Eye (tissue), 1 donor: ENCODE data around the gene TMPRSS3.
"Not testable (repeated sequence)": the region's sequence is repeated elsewhere in the genome, so short reads cannot be mapped to it uniquely, and the experiment has no call there.

Experiments
- DNase-seq: peaks from one replicate; pipeline ENCODE4 v3.0.0-alpha.2; 2015

The TMPRSS3 gene

DNA sequence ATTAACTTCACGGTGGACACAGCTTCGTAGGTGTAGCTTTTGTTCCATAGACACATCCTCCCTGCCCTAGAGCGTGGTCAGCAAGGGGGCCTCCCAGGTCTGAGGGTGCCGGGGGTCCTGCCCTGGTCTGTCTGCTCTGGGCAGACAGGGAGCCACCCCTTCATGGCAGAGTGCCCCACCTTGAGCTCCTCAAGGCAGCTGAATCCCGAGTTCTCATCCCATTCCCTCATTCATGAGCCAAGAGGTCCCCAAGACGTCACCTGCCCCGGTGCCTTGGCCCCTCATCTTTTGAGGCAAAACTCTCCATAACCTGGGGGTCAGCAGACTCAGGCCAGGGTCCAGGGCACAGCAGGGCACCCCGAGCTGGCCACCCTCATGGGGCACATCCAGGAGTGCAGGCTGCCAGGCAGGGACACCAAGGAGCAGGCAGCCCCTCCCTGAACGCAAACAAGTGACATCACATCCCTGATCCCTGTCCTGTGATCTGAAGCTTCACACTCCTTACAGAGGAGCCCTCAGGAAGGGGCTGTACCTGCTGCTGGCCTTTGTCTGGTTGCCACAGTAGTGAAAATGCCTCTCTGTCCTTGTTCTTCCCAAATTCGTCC is 31.1 kb upstream of the TMPRSS3 start:
- DNase-seq: no peak

DNA sequence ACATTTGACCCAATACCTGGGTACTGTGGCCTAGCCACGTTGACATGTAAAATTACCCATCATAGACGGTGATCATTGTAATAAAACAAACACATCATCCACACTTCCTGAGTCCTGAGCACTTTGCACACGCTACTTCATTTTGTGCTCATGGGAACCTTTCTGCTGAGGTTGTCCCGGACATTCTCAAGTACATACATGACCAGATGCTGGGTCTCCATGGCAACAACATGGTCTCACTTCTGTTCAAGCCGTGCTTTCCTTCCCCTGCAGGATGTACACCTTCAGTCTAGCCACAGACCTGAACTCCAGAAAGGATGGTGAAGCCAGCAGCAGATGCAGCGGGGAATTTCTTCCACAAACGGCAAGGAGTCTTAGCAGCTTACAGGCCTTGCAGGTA is 30.6 kb upstream of the TMPRSS3 start:
- DNase-seq: peak; percentile 38

DNA sequence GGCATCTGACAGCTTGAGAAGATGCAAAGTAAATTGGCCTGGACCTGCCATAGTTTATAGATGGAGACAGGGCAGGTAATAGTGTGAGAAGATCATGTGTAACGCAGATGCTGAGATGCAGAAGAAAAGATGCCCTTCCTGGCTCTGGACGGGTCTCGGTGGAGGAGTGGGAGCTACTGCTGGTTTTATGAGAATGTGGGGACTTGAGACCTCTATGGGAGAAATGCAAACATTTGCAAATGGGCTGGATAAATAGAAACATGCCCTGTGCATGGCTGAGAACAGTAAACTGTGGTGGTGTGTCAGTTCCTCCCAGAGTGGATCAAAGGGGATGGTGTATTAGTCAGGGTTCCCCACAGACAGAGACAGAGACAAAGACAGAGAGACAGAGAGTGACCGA is 29.7 kb upstream of the TMPRSS3 start:
- peak; percentile 38 for DNase-seq

DNA sequence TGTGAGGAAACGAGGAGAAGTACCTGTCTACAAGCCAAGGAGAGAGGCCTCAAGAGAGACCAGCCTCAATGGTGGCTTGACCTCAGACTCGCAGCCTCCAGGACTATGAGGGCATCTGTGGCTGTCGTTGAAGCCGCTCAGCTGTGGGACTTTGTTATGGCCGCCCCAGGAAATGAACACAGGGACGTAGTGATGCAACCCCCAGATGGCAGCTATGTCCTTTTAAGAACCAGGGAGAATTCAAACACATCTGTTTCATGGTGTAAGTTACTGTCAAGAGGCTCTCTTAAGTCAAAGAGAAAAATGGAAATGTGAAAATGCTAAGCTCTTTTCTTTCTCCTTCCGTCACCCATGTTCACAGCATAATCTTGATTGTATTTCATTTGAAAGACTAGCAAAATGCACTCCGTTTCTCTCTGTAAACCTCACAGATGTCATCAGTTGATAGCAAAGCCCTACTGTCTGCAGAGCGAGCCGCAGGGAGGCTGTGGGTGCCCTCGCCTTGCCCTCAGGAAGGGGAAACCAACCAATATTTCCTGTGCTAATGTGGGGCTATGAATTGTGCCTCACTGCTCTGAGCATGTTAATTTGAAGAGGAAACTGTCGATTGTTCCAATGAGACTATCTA is 29.2 kb upstream of the TMPRSS3 start:
- peak; percentile 19 for DNase-seq

DNA sequence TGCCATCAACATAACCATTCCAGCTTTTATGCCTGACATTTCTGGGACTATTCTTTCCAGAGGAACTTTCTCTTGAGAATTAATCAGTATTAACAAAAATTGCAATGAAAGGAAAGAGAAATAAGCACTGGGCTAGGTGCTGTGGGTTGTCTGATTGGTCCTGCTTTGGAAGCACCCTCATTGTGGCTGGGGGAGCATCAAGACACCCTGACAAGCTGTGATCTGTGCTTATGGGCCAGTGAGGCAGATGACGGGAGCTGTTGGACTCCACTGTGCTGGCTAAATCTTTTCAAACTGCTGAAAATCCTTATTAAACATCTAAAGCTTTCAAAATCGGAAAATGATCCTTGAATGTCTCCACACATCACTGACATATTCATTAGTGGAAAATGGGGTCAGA is 27.8 kb upstream of the TMPRSS3 start:
- no peak for DNase-seq

DNA sequence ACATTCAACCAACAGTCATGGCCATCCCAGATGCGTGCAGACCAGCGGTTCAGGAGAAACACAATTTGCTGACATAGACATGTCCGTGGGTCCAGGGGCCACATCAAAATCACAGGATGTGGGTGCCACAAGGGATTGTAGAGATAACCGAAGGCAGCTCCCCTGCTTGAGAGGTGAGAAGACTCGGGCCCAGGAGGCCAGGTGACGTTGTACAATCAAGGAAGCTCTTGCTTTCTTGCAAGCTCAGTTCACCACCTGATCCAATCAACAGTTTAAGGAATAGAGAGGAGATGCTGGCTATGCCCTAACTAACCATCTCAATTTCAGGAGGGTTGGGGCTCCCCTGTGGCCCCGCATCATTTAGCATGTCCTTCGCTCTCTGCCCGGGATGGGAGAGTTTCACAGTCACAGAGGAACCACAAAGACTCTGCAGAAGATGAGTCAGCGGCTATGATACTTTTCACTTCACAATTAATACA is 27.4 kb upstream of the TMPRSS3 start:
- no peak for DNase-seq

DNA sequence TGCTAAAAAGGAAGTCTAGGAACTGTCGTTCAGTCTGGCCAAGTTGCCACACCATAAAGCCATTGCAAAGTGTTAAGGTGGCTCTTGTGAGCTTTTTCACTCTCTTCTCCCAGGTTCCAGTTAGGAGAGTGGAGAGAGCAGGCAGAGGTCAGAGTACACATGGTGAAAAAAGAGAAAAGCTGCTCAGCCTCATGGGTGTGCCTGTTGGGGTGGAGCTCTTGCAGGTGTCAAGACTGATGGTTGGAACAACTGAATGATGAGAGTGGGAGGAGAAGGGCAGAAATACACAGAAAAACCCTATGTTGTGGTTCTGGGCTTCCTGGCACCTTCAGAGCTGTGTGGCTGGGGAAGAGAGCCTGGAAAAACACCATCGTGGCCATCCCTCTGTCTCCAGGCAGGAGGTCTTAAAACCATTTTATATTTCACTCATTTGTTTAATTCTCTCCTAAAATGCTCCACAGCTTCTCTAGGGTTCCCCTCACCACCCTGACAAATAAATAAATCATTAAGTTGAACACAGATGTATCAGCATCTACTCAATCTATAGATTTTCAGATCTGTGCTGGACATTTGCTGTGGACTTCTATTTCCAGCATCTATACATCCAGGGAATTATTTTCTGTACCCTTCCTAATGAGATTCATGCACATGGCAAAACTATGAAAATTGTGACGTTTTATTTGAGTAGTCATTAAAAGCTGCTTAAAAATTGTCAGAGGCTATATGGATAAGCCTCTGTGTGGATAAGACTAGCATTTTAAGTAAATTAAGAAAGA is 25.4 kb upstream of the TMPRSS3 start:
- DNase-seq: no peak

DNA sequence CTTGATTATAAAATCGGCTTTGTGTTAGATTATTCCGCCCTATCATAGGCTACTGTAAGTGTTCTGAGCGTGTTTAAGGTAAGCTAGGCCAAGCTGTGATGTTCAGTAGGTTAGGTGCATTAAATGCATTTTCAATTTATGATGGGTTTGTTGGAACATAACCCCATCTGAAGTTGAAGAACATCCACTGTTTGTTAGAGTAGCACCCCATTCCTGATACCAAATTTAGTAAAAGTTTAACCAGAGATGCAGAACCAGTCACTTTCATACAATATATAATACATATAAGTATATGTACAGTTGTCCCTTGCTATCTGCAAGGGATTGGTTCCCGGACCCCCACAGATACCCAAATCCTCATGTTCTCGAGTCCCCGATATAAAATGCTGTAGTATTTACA is 24.0 kb upstream of the TMPRSS3 start:
- no peak for DNase-seq

DNA sequence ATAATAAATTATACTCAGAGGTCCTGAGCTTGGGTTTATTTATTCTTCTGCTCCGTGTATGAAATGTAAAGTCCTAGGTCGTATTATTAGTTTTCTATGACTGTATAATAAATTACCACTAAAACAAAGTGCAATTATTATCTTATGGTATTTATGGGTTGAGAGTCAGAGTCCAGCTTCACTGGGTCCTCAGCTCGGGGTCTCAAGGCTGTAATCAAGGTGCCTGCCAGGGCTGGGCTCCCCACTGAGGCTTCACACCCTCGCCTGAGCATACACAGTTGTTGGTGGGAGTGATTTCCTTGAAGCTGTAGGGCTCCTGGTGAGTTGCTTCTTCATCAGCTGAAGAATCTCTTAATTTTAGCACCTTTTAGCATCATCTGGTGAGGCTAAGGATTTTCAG is 23.0 kb upstream of the TMPRSS3 start:
- DNase-seq: no peak

DNA sequence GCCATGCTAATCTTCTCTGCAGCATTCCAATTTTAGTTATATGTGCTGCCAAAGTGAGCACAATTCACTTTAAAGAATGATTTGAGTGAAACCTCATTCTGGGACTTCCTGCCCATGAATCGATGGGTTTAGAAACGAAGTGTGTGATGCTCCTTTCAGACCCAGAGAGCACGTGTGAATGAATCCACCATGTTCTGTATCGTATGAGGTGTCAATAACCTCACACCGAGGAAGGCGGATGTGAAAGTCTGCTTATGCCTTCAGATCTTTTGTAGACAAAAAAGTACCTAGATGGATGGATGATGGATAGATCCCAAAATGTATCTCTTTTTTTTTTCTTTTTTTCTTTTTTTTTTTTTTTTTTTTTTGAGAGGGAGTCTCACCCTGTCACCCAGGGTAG is 21.7 kb upstream of the TMPRSS3 start:
- no peak for DNase-seq

DNA sequence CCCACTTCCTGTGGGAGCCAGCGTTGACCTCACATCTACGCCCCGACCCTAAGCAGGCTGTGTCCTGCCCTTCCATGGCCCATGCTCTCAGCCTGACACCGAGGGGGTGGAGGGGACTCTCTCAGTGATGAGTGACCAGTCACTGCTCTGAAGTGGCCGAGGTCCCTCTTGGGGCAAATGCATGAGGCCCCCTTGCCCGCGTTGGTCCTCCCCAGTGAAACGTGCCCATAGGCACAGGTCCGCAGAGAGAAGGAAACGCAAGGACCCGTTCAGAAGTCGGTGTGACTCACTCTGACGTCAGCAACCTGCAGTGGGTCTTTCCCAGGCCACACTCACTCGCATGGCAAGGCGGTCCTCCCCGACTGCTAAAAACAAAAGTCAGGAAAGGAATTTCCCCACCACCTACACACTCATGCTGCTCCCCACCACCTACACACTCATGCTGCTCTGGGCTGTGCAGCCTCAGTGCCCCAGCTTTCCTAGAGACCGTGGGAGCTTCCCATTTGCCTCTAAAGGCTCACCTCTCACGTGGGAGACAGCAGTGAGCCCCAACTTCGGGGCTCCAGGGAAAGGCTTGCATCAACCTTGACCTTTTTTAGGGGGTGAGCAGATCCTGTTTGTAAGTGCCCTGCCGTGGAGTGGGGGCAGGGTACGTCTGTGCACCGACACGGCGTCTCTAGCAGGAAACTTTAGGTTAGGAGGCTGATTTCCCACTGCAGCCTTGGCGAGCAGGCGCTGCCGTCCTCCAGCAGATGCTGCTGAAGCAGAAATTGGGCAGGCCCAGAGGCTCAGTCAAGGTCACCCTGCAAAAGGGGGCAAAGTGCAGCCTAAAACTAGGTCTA is 19.3 kb upstream of the TMPRSS3 start:
- DNase-seq: no peak

DNA sequence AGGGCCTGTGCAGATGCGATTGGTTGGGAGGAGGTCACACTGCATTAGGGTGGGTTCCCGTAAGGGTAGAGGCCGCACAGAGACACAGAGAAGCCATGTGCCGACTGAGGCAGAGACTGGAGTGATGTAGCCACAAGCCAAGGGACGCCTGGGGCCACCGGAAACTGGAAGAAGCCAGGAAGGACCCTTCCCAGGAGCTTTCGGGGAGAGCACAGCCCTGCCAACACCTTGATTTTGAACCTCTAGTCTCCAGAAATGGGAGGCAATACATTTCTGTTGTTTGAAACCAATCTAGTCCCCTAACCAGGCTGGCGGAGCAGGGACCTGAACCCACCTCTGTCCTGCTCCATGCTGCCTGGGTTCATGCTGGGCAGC is 18.7 kb upstream of the TMPRSS3 start:
- DNase-seq: no peak

DNA sequence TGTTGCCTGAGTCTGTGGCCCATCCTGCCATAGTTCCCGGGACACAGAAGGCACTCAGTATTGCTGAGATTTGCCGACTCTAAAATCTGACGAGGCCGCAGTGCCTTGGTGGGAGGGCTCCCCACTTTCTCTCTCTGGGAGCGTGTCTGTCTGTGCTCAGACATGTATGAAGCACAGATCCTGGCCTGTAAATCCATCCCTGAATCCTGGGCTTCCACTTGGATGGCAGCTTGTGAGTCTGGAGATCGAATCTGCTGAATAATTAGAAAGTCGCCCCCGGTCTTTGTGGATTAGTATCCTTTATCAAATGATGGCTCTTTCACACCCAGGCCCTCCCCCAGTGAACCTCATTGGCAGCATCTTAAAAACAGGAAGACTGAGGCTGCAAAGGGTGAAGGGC is 18.2 kb upstream of the TMPRSS3 start:
- DNase-seq: no peak

DNA sequence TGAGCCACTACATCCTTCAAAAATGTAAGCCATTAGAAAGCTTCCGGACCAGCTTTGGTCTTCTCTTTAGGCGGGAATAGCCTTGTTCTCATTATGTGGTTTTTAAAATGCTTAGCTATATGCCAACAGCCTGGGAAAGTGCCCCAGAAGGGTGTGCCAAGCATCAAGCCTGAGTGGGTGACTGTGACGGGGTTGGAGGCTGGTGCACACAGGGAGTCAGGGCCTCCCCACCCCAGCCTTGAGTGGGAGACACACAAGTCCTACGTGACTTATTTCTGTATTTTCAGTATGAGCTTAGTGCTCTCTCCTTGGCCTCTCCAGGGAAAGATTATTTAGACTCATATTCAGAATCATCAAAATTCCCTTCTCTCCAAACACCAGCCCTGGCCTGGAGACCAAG is 17.6 kb upstream of the TMPRSS3 start:
- no peak for DNase-seq

DNA sequence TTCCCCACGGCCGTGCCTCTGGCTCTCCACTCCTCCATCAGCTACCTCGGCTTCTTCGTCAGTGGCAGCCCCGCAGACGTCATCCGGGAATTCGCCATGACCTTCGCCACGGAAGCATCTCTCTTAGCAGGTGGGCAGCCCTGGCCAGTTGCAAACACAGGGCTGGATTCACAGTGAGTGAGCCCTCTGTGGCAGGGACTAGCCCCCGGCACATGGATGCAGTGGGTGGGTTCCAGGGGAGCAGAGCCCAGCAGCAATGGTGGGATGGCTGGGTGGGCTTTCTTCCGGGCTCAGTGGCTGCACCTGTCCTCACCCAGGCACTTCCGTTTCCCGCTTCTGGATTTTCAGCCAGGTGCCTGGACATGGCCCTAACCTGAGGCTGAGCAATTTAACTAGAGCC is 17.2 kb upstream of the TMPRSS3 start:
- no peak for DNase-seq

DNA sequence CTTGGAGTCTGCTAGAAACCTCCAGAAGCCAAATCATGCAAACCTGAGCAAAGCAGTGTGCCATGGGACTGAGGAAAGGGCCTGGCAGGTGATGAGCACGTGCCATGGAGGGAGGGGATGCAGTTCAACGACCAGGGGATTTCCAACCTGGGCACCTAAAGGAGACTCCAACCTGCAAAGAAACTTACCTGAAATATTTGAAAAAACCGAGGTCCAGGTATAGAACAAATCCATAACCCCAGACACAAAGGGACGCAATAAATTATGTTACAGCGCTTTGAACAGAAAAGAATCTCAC is 16.7 kb upstream of the TMPRSS3 start:
- DNase-seq: no peak

DNA sequence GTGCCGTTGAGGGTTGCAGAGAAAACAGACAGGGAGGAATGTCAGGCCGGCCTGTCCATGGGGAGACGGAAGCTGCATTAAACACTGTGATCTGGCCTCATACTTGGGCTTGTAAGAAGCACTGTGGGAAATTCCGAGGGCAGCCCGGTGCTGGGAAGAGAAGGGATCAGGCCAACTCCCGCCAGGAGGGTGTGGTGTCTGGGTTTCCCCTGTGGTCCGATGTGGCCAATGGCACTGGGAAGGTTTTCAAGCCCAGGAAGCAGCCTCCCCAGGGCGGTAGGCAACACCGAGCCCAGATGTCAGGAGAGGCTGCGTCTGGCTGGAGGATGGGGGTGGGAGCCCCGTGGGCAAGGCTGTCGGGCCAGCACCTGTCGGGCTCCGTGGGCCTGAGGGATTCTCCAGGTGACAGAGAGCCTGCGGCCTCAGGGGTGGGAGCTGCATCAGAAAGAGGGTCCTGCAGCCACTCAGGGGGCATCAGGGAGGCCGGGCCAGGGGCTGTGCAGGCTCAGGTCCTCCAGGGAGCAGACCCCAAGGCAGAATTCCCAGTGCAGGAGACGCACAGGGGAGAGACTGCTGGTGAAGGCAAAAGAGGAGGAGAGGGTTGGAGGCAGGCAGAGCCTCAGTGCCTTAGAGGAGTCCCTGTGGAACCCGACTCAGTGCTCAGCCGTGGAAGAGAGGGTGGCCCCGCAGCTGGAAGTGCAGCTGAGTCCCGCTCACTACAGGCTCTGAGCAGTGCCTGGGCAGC is 16.2 kb upstream of the TMPRSS3 start:
- no peak for DNase-seq

DNA sequence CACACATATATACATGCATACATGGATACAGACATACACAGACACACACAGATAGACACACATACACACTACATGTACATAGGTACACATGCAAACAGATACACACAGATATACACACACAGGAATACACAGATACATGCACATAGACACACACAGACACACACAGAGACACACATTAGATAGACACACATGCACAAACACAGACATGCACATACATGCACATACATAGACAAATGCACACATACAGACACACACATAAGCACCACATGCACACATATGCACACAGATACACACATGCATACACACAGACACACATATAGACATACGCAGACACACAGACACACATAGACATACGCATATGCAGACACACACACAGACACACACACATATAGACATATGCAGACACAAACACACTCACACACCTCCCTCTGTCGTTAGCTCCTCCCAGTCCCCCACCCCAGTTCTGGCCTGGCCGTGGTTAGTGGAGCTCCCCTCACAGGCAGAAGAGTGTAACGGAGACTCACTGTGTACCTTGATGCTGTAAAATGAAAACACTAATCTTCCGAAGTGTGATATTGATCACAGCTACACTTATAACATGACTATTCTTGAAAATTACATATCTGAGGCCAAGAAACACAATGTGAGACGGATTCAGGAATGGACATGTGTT is 15.5 kb upstream of the TMPRSS3 start:
- DNase-seq: no peak

DNA sequence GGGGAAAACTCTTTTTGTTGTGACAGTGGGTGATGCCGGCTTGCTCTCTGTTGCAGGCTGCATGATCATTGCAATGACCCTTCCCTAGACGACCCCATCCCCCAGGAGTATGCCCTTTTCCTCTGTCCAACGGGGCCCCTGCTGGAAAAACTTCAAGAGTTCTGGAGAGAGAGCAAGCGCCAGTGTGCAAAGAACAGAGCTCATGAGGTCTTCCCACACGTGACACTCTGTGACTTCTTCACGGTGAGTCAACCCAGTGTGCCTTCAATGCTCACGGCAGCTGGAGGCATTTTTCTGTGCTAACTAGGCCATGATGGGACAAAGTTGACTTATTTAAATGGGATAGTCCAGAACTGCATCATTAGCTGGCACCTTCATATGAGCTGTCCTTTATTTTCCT is 13.5 kb upstream of the TMPRSS3 start:
- DNase-seq: no peak

DNA sequence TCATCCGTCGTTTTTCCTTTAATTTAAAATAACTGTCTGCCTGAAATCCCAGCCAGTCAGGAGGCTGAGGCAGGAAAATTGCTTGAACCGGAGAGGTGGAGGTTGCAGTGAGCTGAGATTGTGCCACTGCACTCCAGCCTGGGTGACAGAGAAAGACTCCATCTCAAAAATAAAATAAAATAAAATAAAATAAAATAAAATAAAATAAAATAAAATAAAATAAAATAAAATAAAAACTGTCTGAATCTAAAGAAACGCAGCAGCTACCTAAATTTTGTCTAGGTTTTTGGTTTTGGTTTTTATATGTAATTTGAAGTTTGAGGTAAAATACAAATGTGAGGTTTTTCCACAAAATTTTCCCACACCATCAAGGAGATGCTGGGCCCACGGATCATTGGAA is 12.9 kb upstream of the TMPRSS3 start:
- DNase-seq: not testable (repeated sequence)

DNA sequence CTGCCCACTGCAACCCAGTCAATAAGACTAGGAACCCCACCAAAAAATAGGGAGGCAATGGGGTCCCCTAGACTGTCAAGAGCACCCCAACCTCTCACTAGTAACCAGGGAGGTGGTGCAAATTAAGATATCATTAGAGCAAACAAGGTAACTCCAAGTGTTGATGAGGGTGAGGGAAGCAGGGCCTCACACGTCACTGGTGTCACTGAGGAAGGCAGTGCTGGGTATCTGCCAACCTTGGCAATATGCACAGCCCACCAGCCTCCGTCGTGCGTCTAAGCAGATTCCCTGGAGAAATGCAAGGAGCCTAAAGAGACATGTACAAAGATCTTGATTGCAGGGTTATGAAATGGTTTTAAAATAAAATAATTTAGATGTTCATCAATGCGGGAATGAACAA is 11.6 kb upstream of the TMPRSS3 start:
- DNase-seq: no peak

DNA sequence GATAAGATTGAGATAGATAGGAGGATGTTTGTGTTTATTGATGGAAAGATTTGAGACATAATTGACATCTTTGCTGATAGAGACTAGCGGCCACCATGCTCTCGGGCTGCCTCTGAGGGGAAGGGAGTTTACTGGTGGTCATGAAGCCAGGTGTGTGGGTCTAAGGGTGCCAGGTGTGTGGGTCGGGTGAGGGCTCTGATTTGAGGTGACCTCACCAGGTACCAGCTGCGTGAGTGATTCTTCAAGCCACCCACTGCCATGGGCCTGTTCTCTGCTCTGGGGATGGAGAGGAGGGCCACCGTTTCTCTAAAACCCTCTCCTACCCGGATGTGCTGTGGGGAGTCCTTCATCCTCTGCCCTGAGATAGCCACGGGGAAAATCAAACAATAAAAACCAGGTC is 11.0 kb upstream of the TMPRSS3 start:
- DNase-seq: no peak
